Measurements from ENCODE around the gene PHLPP1. TPM values are rescaled to one million over a fixed set of nuclear protein-coding genes. Genes with fewer than 3 reads are reported as not detected.

The PHLPP1 gene
- total RNA-seq, 3 donors from 2014 or later, result 9.8 to 19.9 (median 15.4) TPM

GRCh38 chr18:62937065-62937464 is 221.7 kb downstream of the PHLPP1 start:
- H3K4me1 ChIP-seq, result no peaks in the 10 kb centered on the region
- H3K27me3 ChIP-seq, result no peaks in the 10 kb centered on the region
- intact Hi-C loops (cut with DNase I; ENCODE audit: low total_unique reads), result no loop called here
- H3K27ac ChIP-seq, result peak overlapping the region in 1 of 2 donors; percentile 34
- H3K36me3 ChIP-seq, result no peaks in the 10 kb centered on the region
- H3K4me3 ChIP-seq, result no peak overlapping the region
- no peak for TF ChIP-seq POLR2AphosphoS5 (IDR thresholded peaks at IDR 0.05)
- peaks cover 0 to 4% of the 10 kb centered on the region in 2 donors for H3K9me3 ChIP-seq
- no peak for DNase-seq (ENCODE audit: low spot score in 2 of 2)

DNA sequence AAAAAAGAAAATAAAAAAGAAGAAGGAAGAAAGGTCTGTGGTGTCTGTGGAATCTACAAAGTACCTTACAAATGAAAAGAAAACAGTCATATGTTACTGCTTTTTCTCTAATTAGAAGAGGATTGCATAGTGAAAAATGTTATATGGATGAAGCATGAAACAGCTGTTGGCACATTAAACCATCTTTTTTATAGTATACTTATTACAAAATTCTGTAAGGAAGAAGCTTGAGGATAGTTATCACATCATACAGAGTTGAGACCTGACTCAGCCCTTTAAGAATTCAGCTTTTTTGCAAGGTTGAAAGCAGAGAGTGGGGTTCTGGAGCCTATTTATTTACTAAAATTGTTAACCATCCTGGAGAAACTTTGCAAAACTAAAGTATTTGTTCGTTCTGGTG is 222.7 kb downstream of the PHLPP1 start:
- no peaks in the 10 kb centered on the region for H3K4me1 ChIP-seq
- TF ChIP-seq POLR2AphosphoS5 (IDR thresholded peaks at IDR 0.05) (no peak), POLR2A (IDR thresholded peaks at IDR 0.05) (no peak), CTCF (IDR thresholded peaks at IDR 0.05) (no peak)
- peaks cover 0 to 4% of the 10 kb centered on the region in 2 donors for H3K9me3 ChIP-seq
- no peaks in the 10 kb centered on the region for H3K36me3 ChIP-seq
- intact Hi-C loops (cut with DNase I; ENCODE audit: low total_unique reads), result no loop called here
- no peak overlapping the region for H3K4me3 ChIP-seq
- H3K27me3 ChIP-seq, result no peaks in the 10 kb centered on the region
- no peak overlapping the region for H3K27ac ChIP-seq
- no peak for DNase-seq (ENCODE audit: low spot score in 2 of 2)

- peaks cover 0 to 4% of the 10 kb centered on the region in 2 donors for H3K9me3 ChIP-seq
These were observed 223.1 kb downstream of the PHLPP1 start for GRCh38 chr18:62938487-62938886.

GRCh38 chr18:62939433-62939832 is 224.1 kb downstream of the PHLPP1 start:
- Histone ChIP-seq H3K36me3 (no peaks in the 10 kb centered on the region), H3K4me1 (no peaks in the 10 kb centered on the region), H3K9me3 (no peaks in the 10 kb centered on the region), H3K27ac (no peak overlapping the region), H3K4me3 (no peak overlapping the region), H3K27me3 (no peaks in the 10 kb centered on the region)
- intact Hi-C loops (cut with DNase I; ENCODE audit: low total_unique reads), result no loop called here
- no peak for DNase-seq (ENCODE audit: low spot score in 2 of 2)
- no peak for TF ChIP-seq POLR2A (IDR thresholded peaks at IDR 0.05)
- no peak for TF ChIP-seq POLR2AphosphoS5 (IDR thresholded peaks at IDR 0.05)
- no peak for TF ChIP-seq CTCF (IDR thresholded peaks at IDR 0.05)

More at GRCh38 chr18:62938487-62938886, 223.1 kb downstream of the PHLPP1 start:
- H3K27ac ChIP-seq, result no peak overlapping the region
- H3K27me3 ChIP-seq, result no peaks in the 10 kb centered on the region
- no peak for DNase-seq (ENCODE audit: low spot score in 2 of 2)
- intact Hi-C loops (cut with DNase I; ENCODE audit: low total_unique reads), result no loop called here
- TF ChIP-seq CTCF (IDR thresholded peaks at IDR 0.05) (no peak), POLR2AphosphoS5 (IDR thresholded peaks at IDR 0.05) (no peak), POLR2A (IDR thresholded peaks at IDR 0.05) (no peak)
- no peak overlapping the region for H3K4me3 ChIP-seq
- no peaks in the 10 kb centered on the region for H3K36me3 ChIP-seq
- H3K4me1 ChIP-seq, result no peaks in the 10 kb centered on the region

DNA sequence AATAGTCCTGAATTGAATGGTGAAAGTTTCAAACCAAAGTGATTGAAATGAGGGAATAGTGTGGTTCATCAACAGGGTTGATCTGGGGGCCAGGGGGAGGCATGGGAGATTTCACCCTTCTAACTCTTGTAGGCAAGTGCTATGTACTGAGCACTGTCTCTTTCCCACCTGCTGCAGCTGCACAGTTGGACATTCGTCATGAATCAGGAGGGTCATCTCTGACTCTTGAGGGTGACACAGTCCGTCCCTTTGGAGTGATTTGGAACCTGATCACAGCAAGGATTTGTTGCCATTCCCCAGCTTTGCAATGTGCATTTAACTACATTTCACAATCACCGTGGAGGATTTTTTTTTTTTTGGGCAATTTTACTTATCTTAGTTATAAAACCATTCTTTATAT is 224.6 kb downstream of the PHLPP1 start:
- H3K4me3 ChIP-seq, result no peak overlapping the region

More for the DNA sequence above, 224.6 kb downstream of the PHLPP1 start:
- Histone ChIP-seq H3K4me1 (no peaks in the 10 kb centered on the region), H3K9me3 (no peaks in the 10 kb centered on the region), H3K36me3 (no peaks in the 10 kb centered on the region), H3K27ac (no peak overlapping the region), H3K27me3 (no peaks in the 10 kb centered on the region)
- intact Hi-C loops (cut with DNase I; ENCODE audit: low total_unique reads), result no loop called here
- TF ChIP-seq POLR2AphosphoS5 (IDR thresholded peaks at IDR 0.05) (no peak), POLR2A (IDR thresholded peaks at IDR 0.05) (no peak), CTCF (IDR thresholded peaks at IDR 0.05) (no peak)
- no peak for DNase-seq (ENCODE audit: low spot score in 2 of 2)
